ENCODE measurements around the gene ATMIN.

The ATMIN gene

GRCh38 chr16:81006211-81006812 lies 29.3 kb upstream of the ATMIN start:
- peak; percentile 61 for DNase-seq (ENCODE audit: low read depth)

GRCh38 chr16:81006813-81007695 lies 28.6 kb upstream of the ATMIN start, which contains the start of the genes CENPN and CMC2:
CENPN (plus strand) TSS chr16:81007214; CDS start chr16:81011940, 4,726 bp downstream.
CMC2 (minus strand) TSS chr16:81006885; CDS start chr16:80997394, 9,491 bp downstream.
- peak; percentile 94 for DNase-seq (ENCODE audit: low read depth)

GRCh38 chr16:81008505-81008789 lies 27.2 kb upstream of the ATMIN start:
- DNase-seq (ENCODE audit: low read depth): no peak

GRCh38 chr16:81012974-81013373 lies 22.7 kb upstream of the ATMIN start:
- no peak for DNase-seq (ENCODE audit: low read depth)

- DNase-seq (ENCODE audit: low read depth): no peak
These were observed 21.0 kb upstream of the ATMIN start for GRCh38 chr16:81014672-81015071.

GRCh38 chr16:81018496-81018895 lies 17.1 kb upstream of the ATMIN start:
- DNase-seq (ENCODE audit: low read depth): no peak

GRCh38 chr16:81026429-81026828 lies 9.2 kb upstream of the ATMIN start:
- no peak for DNase-seq (ENCODE audit: low read depth)

- DNase-seq (ENCODE audit: low read depth): no peak
These were observed 5.6 kb upstream of the ATMIN start for GRCh38 chr16:81029930-81030604.

GRCh38 chr16:81035975-81036750 lies 521 bp downstream of the ATMIN start:
- peak; percentile 6 for DNase-seq (ENCODE audit: low read depth)

- no peak for DNase-seq (ENCODE audit: low read depth)
These were observed 1.2 kb downstream of the ATMIN start for GRCh38 chr16:81036751-81037350.

GRCh38 chr16:81040131-81040530 lies 4.5 kb downstream of the ATMIN start:
- DNase-seq (ENCODE audit: low read depth): no peak

GRCh38 chr16:81040842-81041241 lies 5.2 kb downstream of the ATMIN start:
- no peak for DNase-seq (ENCODE audit: low read depth)

- no peak for DNase-seq (ENCODE audit: low read depth)
These were observed 6.1 kb downstream of the ATMIN start for GRCh38 chr16:81041696-81042095.

- no peak for DNase-seq (ENCODE audit: low read depth)
These were observed 7.2 kb downstream of the ATMIN start for GRCh38 chr16:81042821-81043220.

- DNase-seq (ENCODE audit: low read depth): no peak
These were observed 18.1 kb downstream of the ATMIN start for GRCh38 chr16:81053761-81054160.

- no peak for DNase-seq (ENCODE audit: low read depth)
These were observed 25.1 kb downstream of the ATMIN start for GRCh38 chr16:81060576-81061306.

- no peak for DNase-seq (ENCODE audit: low read depth)
These were observed 25.6 kb downstream of the ATMIN start for GRCh38 chr16:81061307-81061640.

- no peak for DNase-seq (ENCODE audit: low read depth)
These were observed 26.4 kb downstream of the ATMIN start for GRCh38 chr16:81061871-81062608.

GRCh38 chr16:81066681-81067080 lies 31.0 kb downstream of the ATMIN start:
- no peak for DNase-seq (ENCODE audit: low read depth)

- no peak for DNase-seq (ENCODE audit: low read depth)
These were observed 31.5 kb downstream of the ATMIN start for GRCh38 chr16:81067166-81067565.

- no peak for DNase-seq (ENCODE audit: low read depth)
These were observed 33.4 kb downstream of the ATMIN start for GRCh38 chr16:81069063-81069462.

Measured in stimulated activated CD8-positive, alpha-beta memory T cell treated with anti-CD3 and anti-CD28 coated beads, Interleukin-4, amount 100 ng/mL, for 24 hours (primary cell).